Trophoblast cell (in vitro differentiated cells and primary cell): ENCODE data around the gene PRPF6.

Experiments used
- DNase-seq, 2 donors: peaks; one replicate each; pipeline ENCODE4 v3.0.0-alpha.2; 2016
- H2AFZ ChIP-seq: 2 replicates; pipeline ENCODE4 v1.6.1; 2013; ENCODE audit warnings: low read length, moderate library complexity, mild to moderate bottlenecking; ENCODE audit not compliant: insufficient read depth, poor library complexity
- H2AK5ac ChIP-seq: 2 replicates; pipeline ENCODE4 v1.6.1; 2013; ENCODE audit warnings: mild to moderate bottlenecking, low read length
- H2BK120ac ChIP-seq: 2 replicates; pipeline ENCODE4 v1.6.1; 2013; ENCODE audit warnings: low read length, mild to moderate bottlenecking, moderate library complexity; ENCODE audit not compliant: insufficient read depth, poor library complexity
- H2BK12ac ChIP-seq: 2 replicates; pipeline ENCODE4 v1.6.1; 2013; ENCODE audit warnings: mild to moderate bottlenecking, low read length, moderate library complexity
- H2BK5ac ChIP-seq: 2 replicates; pipeline ENCODE4 v1.6.1; 2013; ENCODE audit warnings: low read length, low read depth, moderate library complexity, mild to moderate bottlenecking; ENCODE audit not compliant: poor library complexity
- H3K14ac ChIP-seq: 2 replicates; pipeline ENCODE4 v1.6.1; 2013; ENCODE audit warnings: mild to moderate bottlenecking, low read length
- H3K18ac ChIP-seq: 2 replicates; pipeline ENCODE4 v1.6.1; 2013; ENCODE audit warnings: mild to moderate bottlenecking, low read length
- H3K23ac ChIP-seq: 2 replicates; pipeline ENCODE4 v1.6.1; 2013; ENCODE audit warnings: low read length
- H3K27ac ChIP-seq: 2 replicates; pipeline ENCODE4 v1.5.1; 2013; ENCODE audit warnings: low read depth, mild to moderate bottlenecking, inconsistent platforms, low read length, moderate library complexity
- H3K27me3 ChIP-seq: 2 replicates; pipeline ENCODE4 v1.6.1; 2013; ENCODE audit warnings: inconsistent platforms, mild to moderate bottlenecking, low read length, moderate library complexity; ENCODE audit not compliant: insufficient read depth
- H3K36me3 ChIP-seq, 2 experiments: 1 replicate in 1 of 2; 2 replicates in 1 of 2; pipeline ENCODE4 v1.6.1; 2013; ENCODE audit warnings: low read length in 2 of 2, mild to moderate bottlenecking in 2 of 2, moderate library complexity in 1 of 2; ENCODE audit not compliant: insufficient read depth in 2 of 2, control insufficient read depth in 1 of 2
- H3K4ac ChIP-seq: 2 replicates; pipeline ENCODE4 v1.6.1; 2013; ENCODE audit warnings: low read depth, mild to moderate bottlenecking, low read length, moderate library complexity
- H3K4me1 ChIP-seq, 2 experiments: 1 replicate in 1 of 2; 2 replicates in 1 of 2; pipeline ENCODE4 v1.6.1; 2013; ENCODE audit warnings: low read length in 2 of 2, mild to moderate bottlenecking in 2 of 2, moderate library complexity in 1 of 2; ENCODE audit not compliant: insufficient read depth in 2 of 2, control insufficient read depth in 1 of 2
- H3K4me2 ChIP-seq: 2 replicates; pipeline ENCODE4 v1.6.1; 2013; ENCODE audit warnings: inconsistent platforms, mild to moderate bottlenecking, low read length, moderate library complexity
- H3K4me3 ChIP-seq: 2 replicates; pipeline ENCODE4 v1.5.1; 2013; ENCODE audit warnings: mild to moderate bottlenecking, low read depth, low read length, inconsistent platforms
- H3K79me1 ChIP-seq: one replicate; pipeline ENCODE4 v1.6.1; 2013; ENCODE audit warnings: low read length
- H3K79me2 ChIP-seq: 2 replicates; pipeline ENCODE4 v1.6.1; 2013; ENCODE audit warnings: low read length, mild to moderate bottlenecking; ENCODE audit not compliant: control insufficient read depth, insufficient read depth, poor library complexity
- H3K9ac ChIP-seq: 2 replicates; pipeline ENCODE4 v1.6.1; 2013; ENCODE audit warnings: mild to moderate bottlenecking, low read length
- H3K9me3 ChIP-seq: 2 replicates; pipeline ENCODE4 v1.6.1; 2013; ENCODE audit warnings: low read depth, mild to moderate bottlenecking, control low read depth, inconsistent platforms, low read length; ENCODE audit not compliant: insufficient read depth
- H4K12ac ChIP-seq: 2 replicates; pipeline ENCODE4 v1.6.1; 2013; ENCODE audit warnings: low read depth, mild to moderate bottlenecking, low read length, moderate library complexity
- H4K8ac ChIP-seq: 2 replicates; pipeline ENCODE4 v1.6.1; 2013; ENCODE audit warnings: low read depth, mild to moderate bottlenecking, low read length, moderate library complexity
- H4K91ac ChIP-seq: one replicate; pipeline ENCODE4 v1.6.1; 2013; ENCODE audit warnings: low read depth, mild to moderate bottlenecking, low read length, moderate library complexity
- WGBS: extraction: QIAGEN DNeasy Blood & Tissue Kit; methylation state at CpG from one replicate; pipeline ENCODE4 v1.1.7; 2013; ENCODE audit warnings: missing lambda C conversion rate; ENCODE audit not compliant: insufficient read length, insufficient coverage; ENCODE audit errors: extremely low coverage; 5-methylcytosine and 5-hydroxymethylcytosine counted together

PRPF6 gene

DNA sequence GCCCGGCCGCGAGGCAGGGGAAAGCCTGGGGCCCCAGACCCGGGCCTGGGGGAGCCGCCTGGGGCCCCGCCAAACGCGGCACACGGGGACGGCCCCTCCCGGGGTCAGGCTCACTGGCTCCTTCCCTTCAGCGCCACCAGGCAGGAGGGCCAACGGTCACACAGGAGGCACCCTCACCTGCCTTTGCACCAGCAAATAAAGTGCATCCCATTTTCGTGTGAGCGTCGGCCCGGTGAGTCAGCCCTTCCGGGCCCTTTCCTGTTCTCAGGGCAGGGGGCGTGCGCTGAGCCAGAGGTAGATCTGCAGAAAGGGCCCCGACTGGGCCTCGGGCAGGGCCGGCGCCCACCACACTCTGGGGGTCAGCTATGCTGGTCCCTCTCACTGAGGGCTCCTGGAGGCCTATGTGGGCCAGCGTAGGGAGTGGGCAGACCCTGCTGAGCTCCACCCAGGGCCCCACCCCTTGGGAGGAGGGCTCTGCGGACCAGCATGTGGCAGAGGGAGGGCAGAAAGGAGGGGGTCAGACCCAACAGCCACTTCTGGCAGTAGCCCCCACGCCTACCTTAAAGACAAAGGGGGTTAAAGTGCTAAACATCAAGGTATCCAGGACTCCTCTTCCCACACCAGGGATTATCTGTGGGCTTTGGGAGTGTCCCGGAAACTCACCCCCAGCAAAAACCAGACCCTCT, 23.8 kb upstream of the PRPF6 start:
- H3K79me1 ChIP-seq, result peaks cover 10% of the 10 kb centered on the region
- WGBS, result no CpG with 5 or more reads among the region's 28 CpGs
- H3K27me3 ChIP-seq, result no peaks in the 10 kb centered on the region

DNA sequence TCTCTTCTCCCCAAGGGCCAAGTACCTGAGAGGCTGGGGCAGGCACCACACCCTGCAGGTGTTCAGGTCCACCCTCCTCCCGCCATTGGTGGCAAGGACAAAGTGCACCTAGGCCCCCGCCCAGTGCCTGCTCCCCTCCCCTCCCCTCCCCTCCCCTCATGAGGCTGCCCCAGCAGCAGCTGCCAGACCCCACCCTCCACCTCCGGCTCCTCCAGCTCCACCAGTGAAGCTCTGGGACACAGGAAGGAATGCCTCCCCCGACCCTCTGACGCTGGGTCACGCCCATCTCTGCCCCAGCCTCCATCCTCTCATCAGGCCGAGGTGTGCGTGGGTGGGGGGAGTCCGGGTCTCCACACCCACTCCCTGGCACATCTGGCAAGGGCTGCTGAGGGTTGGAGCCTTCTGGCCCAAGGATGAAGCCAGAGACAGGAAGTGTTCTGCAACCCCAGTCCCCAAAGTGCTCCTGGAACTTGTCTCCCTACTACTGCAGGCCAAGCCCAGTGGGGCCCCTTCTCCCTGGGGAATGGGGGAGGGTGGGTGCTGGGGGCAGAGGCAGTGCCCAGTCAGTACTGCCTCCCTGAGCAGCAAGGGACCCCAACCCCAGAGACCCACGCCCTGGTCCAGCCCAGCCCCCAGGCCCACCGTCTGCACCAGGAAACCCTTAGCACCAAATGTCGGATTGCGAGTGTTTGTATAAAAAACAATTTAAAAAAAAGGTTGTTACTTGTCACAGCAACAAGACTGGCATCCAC, 23.1 kb upstream of the PRPF6 start:
- peaks cover 18 to 23% of the 10 kb centered on the region in 2 experiments for H3K4me1 ChIP-seq
- H3K4me2 ChIP-seq, result peak overlapping the region; percentile 92
- no peak overlapping the region for H2BK12ac ChIP-seq
- no peak overlapping the region for H3K9ac ChIP-seq
- no peak for DNase-seq
- no CpG with 5 or more reads among the region's 13 CpGs for WGBS
- H3K23ac ChIP-seq, result no peak overlapping the region
- H4K8ac ChIP-seq, result no peak overlapping the region
- peaks cover 20% of the 10 kb centered on the region for H3K79me2 ChIP-seq
- no peak overlapping the region for H3K4me3 ChIP-seq
- no peak overlapping the region for H2BK5ac ChIP-seq
- no peak overlapping the region for H2BK120ac ChIP-seq
- H3K79me1 ChIP-seq, result peaks cover 10% of the 10 kb centered on the region
- H3K27ac ChIP-seq, result no peak overlapping the region
- peaks cover 7% of the 10 kb centered on the region for H3K9me3 ChIP-seq
- no peak overlapping the region for H3K14ac ChIP-seq
- H4K12ac ChIP-seq, result no peak overlapping the region
- peak overlapping the region; percentile 53 for H2AFZ ChIP-seq
- no peak overlapping the region for H3K4ac ChIP-seq
- no peak overlapping the region for H4K91ac ChIP-seq
- H3K27me3 ChIP-seq, result no peaks in the 10 kb centered on the region
- H3K36me3 ChIP-seq, result peaks cover 31 to 35% of the 10 kb centered on the region in 2 experiments
- no peak overlapping the region for H2AK5ac ChIP-seq
- H3K18ac ChIP-seq, result no peak overlapping the region

More for the DNA sequence above, 23.8 kb upstream of the PRPF6 start:
- Histone ChIP-seq H4K91ac (peak overlapping the region; percentile 48), H3K4me3 (peak overlapping the region; percentile 58), H3K4me2 (peak overlapping the region; percentile 92), H3K9me3 (peaks cover 2% of the 10 kb centered on the region), H4K8ac (peak overlapping the region; percentile 45), H2BK12ac (no peak overlapping the region), H3K23ac (no peak overlapping the region), H3K27ac (peak overlapping the region; percentile 14), H3K18ac (no peak overlapping the region), H3K9ac (no peak overlapping the region), H3K4ac (no peak overlapping the region), H2BK5ac (no peak overlapping the region), H3K4me1 (peaks cover 18 to 23% of the 10 kb centered on the region in 2 experiments), H4K12ac (peak overlapping the region; percentile 62), H3K14ac (peak overlapping the region; percentile 59), H3K36me3 (peaks cover 28 to 32% of the 10 kb centered on the region in 2 experiments), H2AK5ac (peak overlapping the region; percentile 38), H2AFZ (peak overlapping the region; percentile 53), H3K79me2 (peaks cover 20% of the 10 kb centered on the region), H2BK120ac (peak overlapping the region; percentile 13)
- peak; percentile 63 to 69 for DNase-seq

DNA sequence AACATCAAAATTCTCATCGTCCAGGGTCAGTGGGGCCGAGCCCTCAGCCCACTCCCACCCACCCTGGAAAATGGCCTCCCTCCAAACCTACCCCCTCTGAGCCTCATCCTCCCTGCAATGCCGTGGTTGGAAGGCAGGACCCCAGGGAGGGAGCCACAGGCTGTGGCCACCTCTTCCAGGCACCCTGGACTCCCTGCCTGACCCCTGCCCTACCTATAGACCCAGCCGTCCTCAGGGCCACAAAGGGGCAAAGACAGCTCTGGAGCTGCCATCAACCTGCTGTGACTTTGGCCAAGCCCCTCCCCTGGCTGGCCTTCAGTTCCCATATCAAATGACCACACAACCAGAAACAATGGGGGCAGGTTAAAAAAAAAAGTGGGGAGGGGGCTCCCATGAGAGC, 22.5 kb upstream of the PRPF6 start:
- H2BK5ac ChIP-seq, result no peak overlapping the region
- H3K79me2 ChIP-seq, result peaks cover 20% of the 10 kb centered on the region
- H3K9me3 ChIP-seq, result peaks cover 13% of the 10 kb centered on the region
- H4K91ac ChIP-seq, result no peak overlapping the region
- no peak overlapping the region for H3K18ac ChIP-seq
- H3K4me1 ChIP-seq, result peaks cover 18 to 23% of the 10 kb centered on the region in 2 experiments
- no peak overlapping the region for H3K4me2 ChIP-seq
- peaks cover 10% of the 10 kb centered on the region for H3K79me1 ChIP-seq
- no peaks in the 10 kb centered on the region for H3K27me3 ChIP-seq
- H3K36me3 ChIP-seq, result peaks cover 38 to 41% of the 10 kb centered on the region in 2 experiments
- no peak for DNase-seq
- no peak overlapping the region for H2BK12ac ChIP-seq
- H3K4ac ChIP-seq, result no peak overlapping the region
- H3K14ac ChIP-seq, result no peak overlapping the region
- no peak overlapping the region for H4K8ac ChIP-seq
- no peak overlapping the region for H4K12ac ChIP-seq
- H3K23ac ChIP-seq, result no peak overlapping the region
- no peak overlapping the region for H2BK120ac ChIP-seq
- H2AK5ac ChIP-seq, result no peak overlapping the region
- no CpG with 5 or more reads among the region's 4 CpGs for WGBS
- H2AFZ ChIP-seq, result no peak overlapping the region
- H3K27ac ChIP-seq, result no peak overlapping the region
- H3K4me3 ChIP-seq, result no peak overlapping the region
- H3K9ac ChIP-seq, result no peak overlapping the region

DNA sequence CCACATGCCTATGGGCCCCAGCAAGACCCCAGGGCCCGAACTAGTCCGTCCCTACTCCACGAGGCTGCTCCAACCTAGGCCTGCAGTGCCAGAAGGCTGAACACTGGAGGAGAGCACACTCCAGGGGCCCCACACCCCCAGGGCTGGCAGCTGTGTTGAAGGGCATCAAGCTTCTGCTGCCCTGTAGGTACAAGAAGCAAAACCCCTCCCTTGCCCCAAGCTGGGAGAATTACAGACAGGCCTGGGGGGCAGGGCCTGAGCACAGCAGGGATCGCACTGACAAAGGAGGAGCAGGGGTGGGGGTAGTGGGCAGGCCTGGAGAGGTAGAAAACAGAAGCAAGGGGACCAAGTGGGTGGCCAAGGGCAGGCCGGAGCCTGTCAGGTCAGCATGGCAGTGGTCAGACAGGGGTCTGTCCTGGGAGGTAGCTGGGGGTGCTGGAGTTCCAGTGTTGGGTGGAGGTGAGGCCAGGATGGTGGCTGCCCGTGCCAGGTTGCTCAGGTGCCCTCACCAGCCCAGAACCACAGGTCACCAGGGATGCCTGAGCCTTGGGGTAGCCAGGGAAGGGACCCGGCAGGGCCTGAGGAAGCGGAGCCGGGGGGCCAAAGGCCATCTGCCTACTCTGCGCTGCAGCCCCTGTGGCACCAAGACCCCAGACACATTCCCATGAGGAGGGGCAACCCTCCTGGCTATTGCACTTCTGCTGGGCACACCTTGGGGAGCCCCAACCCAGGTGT, 21.8 kb upstream of the PRPF6 start:
- H4K8ac ChIP-seq, result no peak overlapping the region
- no CpG with 5 or more reads among the region's 10 CpGs for WGBS
- no peak overlapping the region for H2BK12ac ChIP-seq
- no peak overlapping the region for H2AK5ac ChIP-seq
- H3K14ac ChIP-seq, result no peak overlapping the region
- H3K4me2 ChIP-seq, result no peak overlapping the region
- H3K23ac ChIP-seq, result no peak overlapping the region
- peaks cover 17% of the 10 kb centered on the region for H3K79me2 ChIP-seq
- peaks cover 10% of the 10 kb centered on the region for H3K79me1 ChIP-seq
- no peak overlapping the region for H2AFZ ChIP-seq
- no peak overlapping the region for H4K91ac ChIP-seq
- H3K9ac ChIP-seq, result no peak overlapping the region
- no peak overlapping the region for H3K4ac ChIP-seq
- H3K4me1 ChIP-seq, result peaks cover 13 to 18% of the 10 kb centered on the region in 2 experiments
- H3K36me3 ChIP-seq, result peaks cover 42 to 48% of the 10 kb centered on the region in 2 experiments
- H2BK120ac ChIP-seq, result no peak overlapping the region
- H3K27ac ChIP-seq, result no peak overlapping the region
- H4K12ac ChIP-seq, result no peak overlapping the region
- H3K18ac ChIP-seq, result no peak overlapping the region
- peaks cover 20% of the 10 kb centered on the region for H3K9me3 ChIP-seq
- no peak overlapping the region for H3K4me3 ChIP-seq
- no peak overlapping the region for H2BK5ac ChIP-seq
- no peak for DNase-seq
- H3K27me3 ChIP-seq, result no peaks in the 10 kb centered on the region
